Activated CD8-positive, alpha-beta memory T cell treated with anti-CD3 and anti-CD28 coated beads for 24 hours (primary cell): ENCODE results near the gene LZTR1.
"Not testable (repeated sequence)": the region's sequence is repeated elsewhere in the genome, so short reads cannot be mapped to it uniquely, and the experiment has no call there.

Experiments
- DNase-seq: peaks from one replicate; pipeline ENCODE4 v3.0.0-alpha.2; 2020

LZTR1 gene

GRCh38 chr22:21020802-21021429, 38.8 kb downstream of the LZTR1 start:
- DNase-seq, result no peak

GRCh38 chr22:21022507-21022906, 40.4 kb downstream of the LZTR1 start:
- DNase-seq, result no peak

GRCh38 chr22:21022955-21023614, 41.0 kb downstream of the LZTR1 start:
- DNase-seq, result no peak

DNA sequence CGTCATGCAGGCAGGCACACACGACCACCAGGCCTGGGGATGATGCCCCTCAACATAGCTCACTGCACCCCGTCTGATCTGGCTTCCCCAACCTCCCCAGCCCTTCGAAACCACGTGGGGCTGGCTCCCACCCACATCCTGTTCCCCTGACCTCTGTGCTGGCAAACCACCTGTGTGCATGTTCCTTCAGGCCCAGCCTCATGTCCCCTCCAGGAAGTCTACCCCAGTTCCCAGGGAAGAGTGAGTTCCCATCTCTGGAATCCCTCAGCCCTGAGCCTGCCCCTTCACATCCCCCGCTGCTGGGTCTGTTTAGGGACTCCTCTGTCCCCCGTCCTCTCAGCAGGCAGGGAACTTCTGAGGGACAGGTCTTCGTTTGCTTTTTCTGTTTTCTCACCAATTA, 43.2 kb downstream of the LZTR1 start:
- peak; percentile 71 for DNase-seq

DNA sequence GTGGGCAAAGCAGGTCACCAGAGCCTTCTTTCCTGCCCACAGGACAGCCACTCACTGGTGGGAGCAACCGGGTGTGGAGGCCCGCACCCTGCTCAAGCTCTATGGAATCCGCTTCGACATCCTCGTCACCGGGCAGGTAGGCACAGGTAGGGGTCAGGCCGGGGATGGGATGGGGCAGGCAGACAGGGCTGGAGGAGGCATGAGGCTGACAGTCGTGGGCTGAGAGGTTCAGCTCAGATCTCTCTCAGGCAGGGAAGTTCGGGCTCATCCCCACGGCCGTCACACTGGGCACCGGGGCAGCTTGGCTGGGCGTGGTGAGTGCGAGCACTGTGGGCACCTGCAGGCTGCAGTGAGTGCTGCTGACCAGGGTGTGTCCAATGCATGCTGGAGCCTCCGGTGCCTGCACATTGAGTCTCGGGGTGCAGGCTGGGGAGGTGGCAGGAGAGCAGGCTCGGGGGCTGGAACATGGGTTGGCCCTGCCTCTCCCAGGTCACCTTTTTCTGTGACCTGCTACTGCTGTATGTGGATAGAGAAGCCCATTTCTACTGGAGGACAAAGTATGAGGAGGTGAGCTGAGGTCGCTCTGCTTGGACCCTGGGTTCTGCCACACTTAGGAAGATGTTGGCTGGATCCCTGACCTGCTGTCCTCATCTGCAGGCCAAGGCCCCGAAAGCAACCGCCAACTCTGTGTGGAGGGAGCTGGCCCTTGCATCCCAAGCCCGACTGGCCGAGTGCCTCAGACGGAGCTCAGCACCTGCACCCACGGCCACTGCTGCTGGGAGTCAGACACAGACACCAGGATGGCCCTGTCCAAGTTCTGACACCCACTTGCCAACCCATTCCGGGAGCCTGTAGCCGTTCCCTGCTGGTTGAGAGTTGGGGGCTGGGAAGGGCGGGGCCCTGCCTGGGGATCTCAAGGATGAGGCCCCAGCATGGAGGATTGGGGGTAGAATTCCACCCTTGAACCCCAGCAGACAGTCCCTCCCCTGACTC, 44.0 kb downstream of the LZTR1 start:
- DNase-seq, result no peak

GRCh38 chr22:21026783-21027692, 44.9 kb downstream of the LZTR1 start:
- no peak for DNase-seq

- no peak for DNase-seq
Observed at GRCh38 chr22:21028277-21029251, 46.5 kb downstream of the LZTR1 start.

- no peak for DNase-seq
Observed at GRCh38 chr22:21029486-21030025, 47.5 kb downstream of the LZTR1 start.

GRCh38 chr22:21030032-21030431, 47.9 kb downstream of the LZTR1 start:
- DNase-seq, result no peak

DNA sequence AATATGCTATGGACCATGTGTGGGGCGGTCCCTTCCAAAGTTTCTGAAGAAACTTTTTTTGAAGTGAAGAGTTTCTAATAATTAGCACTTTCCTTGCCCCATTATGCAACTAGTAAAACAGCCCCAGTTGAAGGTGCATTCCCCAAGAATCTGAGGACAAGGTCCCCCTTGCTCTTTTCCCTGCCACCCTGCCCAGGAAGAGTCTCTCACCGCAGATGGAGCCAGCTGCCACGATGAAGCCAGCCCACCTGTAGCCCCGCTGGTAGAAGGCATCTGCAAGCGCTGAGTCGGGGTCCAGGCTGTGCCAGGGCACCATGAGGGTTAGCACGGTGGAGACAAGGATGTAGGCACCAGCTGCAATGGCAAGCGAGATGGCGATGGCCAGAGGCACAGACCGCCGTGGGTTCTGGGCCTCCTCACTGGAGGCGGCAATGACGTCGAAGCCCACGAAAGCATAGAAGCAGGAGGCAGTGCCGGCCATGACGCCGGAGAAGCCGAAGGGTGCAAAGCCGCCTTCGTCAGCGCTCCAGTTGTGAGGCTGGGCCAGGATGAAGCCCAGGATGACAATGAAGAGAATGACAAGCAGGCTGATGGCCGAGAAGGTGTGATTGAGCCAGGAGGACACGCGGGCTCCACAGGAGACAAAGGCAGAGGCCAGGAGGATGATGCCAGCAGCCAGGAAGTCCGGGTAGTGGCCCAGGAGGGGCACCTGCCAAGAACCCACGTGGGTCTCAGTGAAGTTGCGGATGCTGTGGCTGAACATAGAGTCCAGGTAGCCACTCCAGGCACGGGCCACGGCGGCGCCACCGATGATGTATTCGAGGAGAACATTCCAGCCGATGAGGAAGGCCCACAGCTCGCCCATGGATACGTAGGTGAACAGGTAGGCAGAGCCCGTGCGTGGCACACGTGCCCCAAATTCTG, 48.8 kb downstream of the LZTR1 start:
- no peak for DNase-seq

DNA sequence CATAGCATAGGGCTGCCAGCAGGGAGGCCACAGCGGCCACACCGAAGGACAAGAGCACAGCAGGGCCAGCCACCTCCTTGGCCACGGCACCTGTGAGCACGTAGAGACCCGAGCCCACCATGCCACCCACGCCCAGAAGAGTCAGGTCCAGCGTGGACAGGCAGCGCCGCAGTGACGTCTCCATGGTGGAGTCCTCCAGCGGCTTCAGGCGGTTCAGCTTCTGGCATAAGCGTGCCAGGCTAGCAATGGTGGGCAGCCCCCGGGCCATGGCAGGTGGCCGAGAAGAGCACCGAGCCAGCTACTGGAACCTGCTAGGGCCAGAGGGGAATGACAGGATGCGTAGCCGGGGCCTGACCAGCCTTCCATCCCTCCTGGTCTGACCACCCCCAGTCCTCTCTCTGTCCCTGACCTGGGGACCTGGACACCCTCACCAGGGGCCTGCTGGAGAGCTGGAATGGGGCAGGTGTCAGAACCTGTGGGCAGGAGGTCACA, 49.5 kb downstream of the LZTR1 start:
- DNase-seq, result no peak

- peak; percentile 67 for DNase-seq
Observed at GRCh38 chr22:21032037-21032867, 50.2 kb downstream of the LZTR1 start, which contains the start of gene SLC7A4. Gene SLC7A4 (minus strand): TSS chr22:21032561. CDS start chr22:21031812, 749 bp downstream.

DNA sequence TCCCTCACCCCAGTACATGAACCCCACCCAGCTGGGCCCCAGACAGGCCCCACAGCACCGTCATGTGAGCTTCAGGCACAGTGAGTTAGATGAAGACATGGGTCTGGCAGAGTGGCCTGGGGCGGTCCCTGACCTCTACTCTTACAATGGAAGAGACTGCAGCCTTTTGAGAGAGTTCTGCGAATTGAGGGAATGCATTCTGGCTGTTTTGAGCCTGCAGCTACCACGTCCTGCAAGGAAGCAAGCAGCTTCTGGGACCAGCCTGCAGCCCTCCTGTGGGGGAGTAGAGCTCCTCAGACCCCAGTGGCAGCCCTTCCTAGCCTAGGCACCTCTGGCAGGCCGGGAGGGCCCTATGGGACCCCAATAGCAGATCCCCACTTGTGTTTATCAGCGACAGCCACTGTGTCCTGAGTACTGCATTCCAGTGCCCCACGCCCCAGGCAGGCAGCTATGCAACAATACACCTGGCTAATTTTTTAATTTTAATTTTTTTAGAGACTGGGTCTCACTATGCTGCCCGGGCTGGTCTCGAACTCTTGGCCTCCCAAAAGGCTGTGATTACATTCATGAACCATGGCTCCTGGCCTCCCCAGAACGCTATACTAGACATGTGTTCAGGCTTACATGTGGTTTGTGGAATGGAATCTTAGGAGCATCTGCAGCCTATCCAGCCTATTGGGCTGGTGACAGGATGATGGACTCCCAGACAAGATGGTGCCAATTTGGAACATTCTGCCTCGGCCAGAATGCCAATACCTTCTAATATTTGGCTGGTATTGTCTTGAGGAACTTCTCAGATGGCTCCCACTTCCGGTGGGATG, 51.0 kb downstream of the LZTR1 start:
- no peak for DNase-seq

DNA sequence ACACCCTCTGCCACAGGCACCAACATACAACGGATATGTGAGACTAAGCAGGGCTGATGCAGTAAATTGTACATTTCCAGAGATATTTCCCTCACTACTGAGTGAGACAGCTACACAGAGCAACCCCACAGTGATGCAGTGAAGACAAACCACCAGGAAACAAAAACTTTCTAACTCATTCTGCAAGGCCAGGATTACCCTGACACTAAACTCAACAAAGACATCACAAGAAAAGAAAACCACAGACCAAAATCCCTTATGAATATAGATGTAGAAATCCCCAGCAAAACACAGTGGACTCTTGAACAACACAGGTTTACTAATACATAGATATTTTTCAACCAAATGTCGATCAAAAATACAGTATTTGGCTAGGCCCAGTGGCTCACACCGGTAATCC, 51.8 kb downstream of the LZTR1 start:
- DNase-seq, result no peak

DNA sequence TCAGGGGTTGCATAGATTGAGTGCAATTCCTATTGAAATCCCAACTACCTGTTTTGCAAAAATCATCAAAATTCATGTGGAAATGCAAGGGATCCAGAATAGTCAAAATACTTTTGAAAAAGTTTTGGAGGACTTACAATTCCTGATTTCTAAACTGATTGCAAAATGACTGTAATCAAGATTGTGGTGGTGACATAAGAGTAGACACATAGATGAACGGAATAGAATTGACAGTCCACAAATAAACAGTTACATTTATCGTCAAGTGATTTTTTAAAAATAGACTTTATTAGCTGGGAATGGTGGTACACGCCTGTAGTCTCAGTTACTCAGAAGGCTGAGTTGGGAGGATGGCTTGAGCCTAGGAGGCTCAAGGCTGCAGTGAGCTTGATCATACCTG, 52.9 kb downstream of the LZTR1 start:
- DNase-seq, result no peak

GRCh38 chr22:21038405-21038804, 56.3 kb downstream of the LZTR1 start:
- DNase-seq, result no peak

DNA sequence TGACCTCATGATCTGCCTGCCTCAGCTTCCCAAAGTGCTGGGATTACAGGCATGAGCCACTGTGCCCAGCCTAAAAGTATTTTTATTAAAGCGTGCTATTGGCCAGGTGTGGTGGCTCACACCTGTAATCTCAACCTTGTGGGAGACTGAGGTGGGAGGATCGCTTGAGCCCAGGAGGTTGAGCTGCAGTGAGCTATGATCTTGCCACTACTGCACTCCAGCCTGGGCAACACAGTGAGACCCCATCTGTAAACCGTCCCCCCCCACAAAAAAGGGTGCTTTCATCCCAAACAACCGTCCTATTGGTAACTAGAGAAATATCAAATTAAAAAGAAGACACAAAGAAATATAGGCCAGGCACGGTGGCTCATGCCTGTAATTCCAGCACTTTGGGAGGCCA, 57.1 kb downstream of the LZTR1 start:
- not testable (repeated sequence) for DNase-seq

GRCh38 chr22:21041937-21042336, 59.8 kb downstream of the LZTR1 start:
- no peak for DNase-seq
